ENCODE data around the gene RUFY2. TPM values are rescaled to one million over a fixed set of nuclear protein-coding genes. Genes with fewer than 3 reads are reported as not detected.
A peak's percentile ranks its signal among the peaks of the same experiment; 100 is the strongest.

RUFY2 gene
- total RNA-seq, 1 donor from 2014 or later = 27.6 TPM

DNA sequence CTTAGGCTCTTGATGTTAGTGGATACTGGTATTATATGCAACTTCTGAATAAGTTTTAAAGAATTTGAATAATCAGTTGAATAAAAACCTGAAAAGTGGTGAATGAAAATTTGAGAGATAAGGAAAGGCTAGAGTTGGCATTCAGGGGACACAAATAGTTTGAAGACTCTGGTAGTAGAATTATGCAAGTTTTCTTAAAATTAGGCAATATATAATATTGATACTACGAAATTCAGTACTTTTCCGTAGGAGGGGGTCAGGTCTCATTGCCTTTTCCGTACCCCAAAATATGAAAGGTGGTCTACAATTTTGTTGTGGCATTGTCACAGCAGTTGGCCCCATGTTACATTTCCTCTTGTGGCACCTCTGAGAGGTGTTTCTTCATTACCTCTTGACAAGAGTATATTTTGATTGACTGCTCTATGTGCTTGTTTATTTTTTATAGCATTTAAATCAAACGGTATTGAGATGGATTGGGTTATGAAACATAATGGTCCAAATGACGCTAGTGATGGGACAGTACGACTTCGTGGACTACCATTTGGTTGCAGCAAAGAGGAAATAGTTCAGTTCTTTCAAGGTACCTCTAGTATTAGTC lies 70.2 kb downstream of the RUFY2 start:
- no peak for DNase-seq (ENCODE audit: extremely low spot score, unreplicated experiment)
- no peaks in the 10 kb centered on the region for H3K9me3 Mint-ChIP-seq (ENCODE audit: unreplicated experiment)
- no peaks in the 10 kb centered on the region for H3K27me3 Mint-ChIP-seq (ENCODE audit: unreplicated experiment)
- peak overlapping the region; percentile 55 for H3K4me3 Mint-ChIP-seq (ENCODE audit: unreplicated experiment)
- H3K36me3 Mint-ChIP-seq (ENCODE audit: unreplicated experiment) = peaks cover 48% of the 10 kb centered on the region
- peaks cover 46% of the 10 kb centered on the region for H3K4me1 Mint-ChIP-seq (ENCODE audit: unreplicated experiment)
- peak overlapping the region; percentile 16 for H3K27ac Mint-ChIP-seq (ENCODE audit: unreplicated experiment)
- TF ChIP-seq, protein P1, sequence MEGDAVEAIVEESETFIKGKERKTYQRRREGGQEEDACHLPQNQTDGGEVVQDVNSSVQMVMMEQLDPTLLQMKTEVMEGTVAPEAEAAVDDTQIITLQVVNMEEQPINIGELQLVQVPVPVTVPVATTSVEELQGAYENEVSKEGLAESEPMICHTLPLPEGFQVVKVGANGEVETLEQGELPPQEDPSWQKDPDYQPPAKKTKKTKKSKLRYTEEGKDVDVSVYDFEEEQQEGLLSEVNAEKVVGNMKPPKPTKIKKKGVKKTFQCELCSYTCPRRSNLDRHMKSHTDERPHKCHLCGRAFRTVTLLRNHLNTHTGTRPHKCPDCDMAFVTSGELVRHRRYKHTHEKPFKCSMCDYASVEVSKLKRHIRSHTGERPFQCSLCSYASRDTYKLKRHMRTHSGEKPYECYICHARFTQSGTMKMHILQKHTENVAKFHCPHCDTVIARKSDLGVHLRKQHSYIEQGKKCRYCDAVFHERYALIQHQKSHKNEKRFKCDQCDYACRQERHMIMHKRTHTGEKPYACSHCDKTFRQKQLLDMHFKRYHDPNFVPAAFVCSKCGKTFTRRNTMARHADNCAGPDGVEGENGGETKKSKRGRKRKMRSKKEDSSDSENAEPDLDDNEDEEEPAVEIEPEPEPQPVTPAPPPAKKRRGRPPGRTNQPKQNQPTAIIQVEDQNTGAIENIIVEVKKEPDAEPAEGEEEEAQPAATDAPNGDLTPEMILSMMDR (IDR thresholded peaks at IDR 0.05) = no peak

DNA sequence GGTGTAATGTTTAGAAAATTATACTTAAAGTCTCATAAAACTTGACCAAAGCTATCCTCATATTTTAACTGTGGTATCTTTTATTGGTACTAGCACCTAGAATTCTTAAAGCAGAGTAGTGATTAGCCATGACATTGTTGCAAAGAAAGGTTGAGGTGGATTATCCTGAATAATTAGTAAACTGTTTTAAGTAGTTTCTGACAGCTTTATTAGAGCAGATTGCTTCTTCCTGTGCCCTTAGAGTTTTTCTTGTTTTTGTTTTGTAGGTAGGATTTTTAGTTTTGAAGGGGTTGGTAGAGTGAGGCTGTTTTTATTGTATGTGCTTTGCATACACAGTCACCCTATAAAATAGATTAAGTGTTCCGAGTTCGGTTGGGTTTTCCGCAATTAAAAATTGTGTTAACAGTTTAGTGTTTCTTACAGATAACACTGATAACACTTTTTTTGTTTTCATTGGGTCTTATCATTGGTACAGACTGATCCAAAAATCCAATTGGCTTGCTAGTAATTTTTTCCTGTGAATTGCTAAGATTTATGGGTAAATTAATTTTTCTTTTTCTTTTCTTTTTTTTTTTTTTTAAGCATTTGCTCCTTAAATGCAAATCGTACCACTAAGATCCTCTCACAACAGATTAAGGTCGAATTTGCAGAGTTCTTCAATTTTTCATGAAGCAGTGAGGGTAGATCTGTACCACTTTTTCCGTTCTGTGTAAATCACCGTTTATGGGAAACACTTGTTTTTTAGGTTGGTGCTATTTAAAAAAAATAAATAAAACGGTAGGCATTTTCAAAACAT lies 72.2 kb downstream of the RUFY2 start:
- Mint-ChIP-seq H3K27me3 (ENCODE audit: unreplicated experiment) (no peaks in the 10 kb centered on the region), H3K36me3 (ENCODE audit: unreplicated experiment) (peaks cover 29% of the 10 kb centered on the region), H3K4me1 (ENCODE audit: unreplicated experiment) (peaks cover 57% of the 10 kb centered on the region), H3K9me3 (ENCODE audit: unreplicated experiment) (no peaks in the 10 kb centered on the region), H3K27ac (ENCODE audit: unreplicated experiment) (peak overlapping the region; percentile 100), H3K4me3 (ENCODE audit: unreplicated experiment) (peak overlapping the region; percentile 99)
- no peak for DNase-seq (ENCODE audit: extremely low spot score, unreplicated experiment)
- TF ChIP-seq, protein P1 (IDR thresholded peaks at IDR 0.05) = no peak

DNA sequence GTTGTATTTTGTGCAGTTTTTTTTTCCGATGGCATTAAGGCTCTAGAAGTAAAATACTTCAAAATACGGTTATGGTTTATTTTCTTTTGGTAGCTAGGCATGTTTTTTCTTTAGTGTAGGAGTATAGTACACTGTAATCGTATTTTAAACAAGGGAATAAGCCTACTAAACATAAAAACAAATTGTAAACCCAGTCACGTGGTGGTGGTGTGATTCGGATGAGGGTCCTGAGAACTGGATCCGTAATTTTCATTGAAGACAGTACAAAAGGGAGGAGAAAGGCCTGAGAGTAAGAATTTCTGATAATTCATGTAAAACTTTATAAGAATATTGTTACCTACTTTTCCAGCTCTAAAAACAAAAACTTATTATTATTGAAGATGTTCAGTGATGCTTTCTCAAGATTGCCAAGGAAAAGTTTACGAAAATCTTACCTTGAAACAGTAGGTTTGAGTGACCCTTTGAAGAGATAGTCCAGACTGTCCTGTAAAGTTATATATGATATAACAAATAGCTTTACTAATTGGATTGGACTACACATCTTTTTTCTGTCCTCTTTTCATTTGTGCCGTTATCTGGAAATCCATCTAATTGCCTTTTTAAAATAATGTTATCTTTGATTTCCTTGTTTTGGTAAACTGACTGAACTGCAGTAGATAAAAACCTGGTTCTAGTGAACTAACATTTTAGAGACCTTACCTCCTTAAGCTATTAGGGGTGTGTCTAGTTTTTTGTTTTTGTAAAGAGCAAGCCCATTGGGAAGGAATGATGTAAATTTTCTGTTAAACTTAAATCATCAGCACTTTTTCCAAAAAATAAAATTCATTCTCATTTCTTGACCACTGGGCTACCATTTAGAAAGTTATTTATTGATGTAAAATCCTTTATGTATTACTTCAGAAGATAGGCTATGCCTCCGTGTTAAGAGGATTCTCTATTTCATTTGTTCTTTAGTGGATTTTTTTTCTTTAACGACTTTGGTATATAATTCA lies 73.3 kb downstream of the RUFY2 start:
- Mint-ChIP-seq H3K36me3 (ENCODE audit: unreplicated experiment) (peaks cover 20% of the 10 kb centered on the region), H3K27ac (ENCODE audit: unreplicated experiment) (peak overlapping the region; percentile 100), H3K27me3 (ENCODE audit: unreplicated experiment) (no peaks in the 10 kb centered on the region), H3K9me3 (ENCODE audit: unreplicated experiment) (no peaks in the 10 kb centered on the region), H3K4me3 (ENCODE audit: unreplicated experiment) (peak overlapping the region; percentile 99), H3K4me1 (ENCODE audit: unreplicated experiment) (peaks cover 66% of the 10 kb centered on the region)
- TF ChIP-seq, protein P1 (IDR thresholded peaks at IDR 0.05) = no peak
- no peak for DNase-seq (ENCODE audit: extremely low spot score, unreplicated experiment)

DNA sequence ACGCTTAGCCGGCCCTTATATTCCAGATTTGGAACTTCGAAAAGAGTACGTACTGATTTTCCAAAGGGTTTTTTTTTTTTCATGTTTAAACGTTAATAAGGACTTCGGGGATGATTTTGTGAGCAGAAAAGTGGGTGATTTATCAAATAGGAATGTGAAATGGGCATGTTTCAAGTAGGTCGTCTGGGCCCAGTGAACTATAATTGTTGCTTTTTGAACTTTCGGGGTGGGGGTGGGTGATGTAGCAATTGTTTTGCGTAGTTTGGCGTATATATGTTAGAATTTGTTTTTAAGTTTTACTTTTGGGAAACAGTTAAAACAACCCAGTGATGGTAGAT lies 74.0 kb downstream of the RUFY2 start:
- Mint-ChIP-seq H3K4me3 (ENCODE audit: unreplicated experiment) (peak overlapping the region; percentile 99), H3K9me3 (ENCODE audit: unreplicated experiment) (no peaks in the 10 kb centered on the region), H3K4me1 (ENCODE audit: unreplicated experiment) (peaks cover 69% of the 10 kb centered on the region), H3K27ac (ENCODE audit: unreplicated experiment) (peak overlapping the region; percentile 100), H3K27me3 (ENCODE audit: unreplicated experiment) (no peaks in the 10 kb centered on the region), H3K36me3 (ENCODE audit: unreplicated experiment) (peaks cover 16% of the 10 kb centered on the region)
- DNase-seq (ENCODE audit: extremely low spot score, unreplicated experiment) = no peak
- TF ChIP-seq, protein P1 (IDR thresholded peaks at IDR 0.05) = no peak
